BE2C (cell line): ENCODE data around the gene GAS6.

Experiments used
- DNase-seq: peaks from one replicate; pipeline ENCODE4 v3.0.0-alpha.2; 2020
- H3K27me3 ChIP-seq: fragments of 250-450 bp; sonication (Bioruptor Pico); 2 replicates; pipeline ENCODE4 v1.5.1; 2020; ENCODE audit warnings: mild to moderate bottlenecking
- H3K36me3 ChIP-seq: fragments of 250-450 bp; sonication (Bioruptor Pico); 2 replicates; pipeline ENCODE4 v1.5.1; 2020; ENCODE audit warnings: mild to moderate bottlenecking
- H3K4me1 ChIP-seq: fragments of 250-450 bp; sonication (Bioruptor Pico); 2 replicates; pipeline ENCODE4 v1.5.1; 2020
- H3K4me3 ChIP-seq: 2 replicates; pipeline ENCODE4 v1.5.1; 2011; ENCODE audit warnings: low read depth, low read length
- H3K9me3 ChIP-seq: fragments of 250-450 bp; sonication (Bioruptor Pico); 2 replicates; pipeline ENCODE4 v1.5.1; 2020
- TF ChIP-seq, protein P1 (sequence below): IDR thresholded peaks from 2 replicates; pipeline ENCODE4 v1.5.1; 2012; ENCODE audit warnings: mild to moderate bottlenecking, low read depth, low read length

The GAS6 gene

DNA sequence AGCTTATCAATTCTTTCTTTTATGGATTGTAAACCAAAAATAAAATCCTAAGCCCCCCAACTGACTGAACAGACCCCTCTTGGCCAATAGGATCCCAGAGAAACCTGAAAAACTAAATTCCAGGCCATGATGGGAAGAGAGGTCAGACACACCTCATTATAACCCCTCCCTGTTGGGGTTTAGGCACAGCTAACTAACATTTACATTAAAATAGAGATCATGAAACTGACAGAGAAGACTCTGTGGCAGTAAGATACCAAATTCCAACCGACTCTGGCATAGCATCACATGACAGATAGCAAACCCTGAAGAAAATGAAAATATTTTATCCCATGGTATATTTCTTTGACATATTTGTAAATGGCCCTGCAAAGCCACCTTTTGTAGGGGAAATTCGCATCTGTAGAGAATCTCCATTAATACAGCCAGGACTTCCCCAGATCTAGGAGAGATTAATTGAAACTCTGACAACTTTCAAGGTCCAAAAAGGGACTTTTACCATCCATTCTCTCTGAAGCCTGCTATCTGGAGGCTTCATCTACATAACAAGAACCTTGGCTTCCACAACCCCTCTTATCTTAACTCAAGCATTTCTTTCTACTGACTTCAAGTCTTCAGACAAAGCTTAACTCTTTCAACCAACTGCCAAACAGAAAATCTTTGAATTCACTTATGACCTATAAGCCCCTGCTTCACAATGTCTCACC lies 27.1 kb upstream of the GAS6 start:
- no peak for DNase-seq
- peaks cover 26% of the 10 kb centered on the region for H3K27me3 ChIP-seq
- no peak overlapping the region for H3K4me3 ChIP-seq
- TF ChIP-seq, protein P1, sequence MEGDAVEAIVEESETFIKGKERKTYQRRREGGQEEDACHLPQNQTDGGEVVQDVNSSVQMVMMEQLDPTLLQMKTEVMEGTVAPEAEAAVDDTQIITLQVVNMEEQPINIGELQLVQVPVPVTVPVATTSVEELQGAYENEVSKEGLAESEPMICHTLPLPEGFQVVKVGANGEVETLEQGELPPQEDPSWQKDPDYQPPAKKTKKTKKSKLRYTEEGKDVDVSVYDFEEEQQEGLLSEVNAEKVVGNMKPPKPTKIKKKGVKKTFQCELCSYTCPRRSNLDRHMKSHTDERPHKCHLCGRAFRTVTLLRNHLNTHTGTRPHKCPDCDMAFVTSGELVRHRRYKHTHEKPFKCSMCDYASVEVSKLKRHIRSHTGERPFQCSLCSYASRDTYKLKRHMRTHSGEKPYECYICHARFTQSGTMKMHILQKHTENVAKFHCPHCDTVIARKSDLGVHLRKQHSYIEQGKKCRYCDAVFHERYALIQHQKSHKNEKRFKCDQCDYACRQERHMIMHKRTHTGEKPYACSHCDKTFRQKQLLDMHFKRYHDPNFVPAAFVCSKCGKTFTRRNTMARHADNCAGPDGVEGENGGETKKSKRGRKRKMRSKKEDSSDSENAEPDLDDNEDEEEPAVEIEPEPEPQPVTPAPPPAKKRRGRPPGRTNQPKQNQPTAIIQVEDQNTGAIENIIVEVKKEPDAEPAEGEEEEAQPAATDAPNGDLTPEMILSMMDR: no peak
- H3K36me3 ChIP-seq: no peaks in the 10 kb centered on the region
- no peaks in the 10 kb centered on the region; the same call in 1 of the 2 replicates for H3K9me3 ChIP-seq
- no peaks in the 10 kb centered on the region for H3K4me1 ChIP-seq

DNA sequence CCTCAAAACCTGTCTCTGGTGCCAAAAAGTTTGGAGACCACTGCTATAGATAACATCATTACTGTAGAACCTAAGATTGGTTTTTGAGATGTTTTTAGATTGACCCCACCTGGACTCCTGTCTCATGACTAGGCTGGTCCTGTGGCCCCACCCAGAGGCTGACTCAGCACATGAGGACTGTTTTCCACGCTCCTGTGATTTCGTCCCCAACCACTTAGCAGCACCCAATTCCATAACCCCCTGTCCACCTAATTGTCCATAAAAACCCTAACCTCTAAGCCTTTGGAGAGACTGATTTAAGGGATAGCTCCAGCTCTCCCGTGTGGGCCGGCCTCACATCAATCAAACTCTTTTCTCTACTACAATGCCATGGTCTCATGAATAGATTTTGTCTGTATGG lies 25.6 kb upstream of the GAS6 start:
- no peaks in the 10 kb centered on the region; the same call in 1 of the 2 replicates for H3K9me3 ChIP-seq
- H3K27me3 ChIP-seq: peaks cover 23% of the 10 kb centered on the region
- DNase-seq: no peak
- TF ChIP-seq, protein P1: no peak
- no peak overlapping the region for H3K4me3 ChIP-seq
- H3K36me3 ChIP-seq: no peaks in the 10 kb centered on the region
- no peaks in the 10 kb centered on the region for H3K4me1 ChIP-seq

DNA sequence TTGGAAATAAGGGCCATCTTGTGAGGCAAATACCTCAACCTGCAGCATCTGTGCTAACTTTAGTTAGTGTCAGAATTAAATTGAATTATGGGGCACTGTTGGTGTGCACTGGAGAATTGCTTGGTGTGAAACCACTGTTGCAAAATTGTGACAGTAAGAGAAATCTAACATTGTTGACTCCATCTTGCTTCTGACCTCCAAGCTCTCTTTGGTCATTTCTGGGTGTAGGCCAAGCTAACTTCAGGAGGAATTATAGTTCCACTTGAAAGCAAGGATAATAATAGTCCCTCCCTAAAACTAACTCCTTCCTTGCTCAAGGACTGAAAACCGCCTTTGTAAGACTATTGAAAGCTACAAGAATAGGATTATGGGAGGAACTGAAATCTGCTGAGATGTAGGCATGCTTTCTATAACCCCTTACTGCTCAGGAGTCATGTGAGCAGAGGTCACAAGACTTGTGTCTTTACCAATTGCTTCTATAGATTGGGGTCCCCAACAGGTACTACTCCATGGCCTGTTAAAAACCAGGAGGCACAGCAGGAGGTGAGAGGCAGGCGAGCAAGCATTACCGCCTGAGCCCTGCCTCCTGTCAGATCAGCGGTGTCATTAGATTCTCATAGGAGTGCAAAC lies 24.9 kb upstream of the GAS6 start:
- Histone ChIP-seq H3K4me3 (no peak overlapping the region), H3K4me1 (no peaks in the 10 kb centered on the region), H3K36me3 (no peaks in the 10 kb centered on the region), H3K27me3 (peaks cover 18% of the 10 kb centered on the region), H3K9me3 (no peaks in the 10 kb centered on the region; the same call in 1 of the 2 replicates)
- no peak for DNase-seq
- TF ChIP-seq, protein P1: no peak

DNA sequence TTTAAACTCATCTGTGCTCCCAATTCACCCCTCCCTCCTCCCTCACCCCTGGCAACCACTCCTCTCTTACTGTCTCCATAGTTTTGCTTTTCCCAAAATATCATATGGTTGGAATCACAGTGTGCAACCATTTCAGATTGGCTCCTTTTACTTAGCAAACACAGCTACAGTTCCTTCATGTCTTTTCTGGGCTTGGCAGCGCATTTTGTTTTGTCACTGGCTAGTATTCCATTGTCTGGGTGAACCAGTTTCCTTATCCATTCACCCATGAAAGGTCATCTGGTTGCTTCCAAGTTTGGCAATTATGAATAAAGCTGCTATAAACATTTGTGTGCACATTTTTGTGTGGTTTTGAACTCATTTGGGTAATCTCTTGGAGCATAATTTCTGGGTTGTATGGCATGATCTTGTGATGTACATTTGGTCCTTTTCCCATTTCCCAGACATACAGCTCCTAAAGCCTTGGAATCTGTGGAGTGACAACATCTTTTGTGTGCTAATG lies 23.9 kb upstream of the GAS6 start:
- Histone ChIP-seq H3K9me3 (no peaks in the 10 kb centered on the region; the same call in 1 of the 2 replicates), H3K4me3 (no peak overlapping the region), H3K36me3 (no peaks in the 10 kb centered on the region), H3K4me1 (no peaks in the 10 kb centered on the region), H3K27me3 (peaks cover 10% of the 10 kb centered on the region)
- DNase-seq: no peak
- TF ChIP-seq, protein P1: no peak

DNA sequence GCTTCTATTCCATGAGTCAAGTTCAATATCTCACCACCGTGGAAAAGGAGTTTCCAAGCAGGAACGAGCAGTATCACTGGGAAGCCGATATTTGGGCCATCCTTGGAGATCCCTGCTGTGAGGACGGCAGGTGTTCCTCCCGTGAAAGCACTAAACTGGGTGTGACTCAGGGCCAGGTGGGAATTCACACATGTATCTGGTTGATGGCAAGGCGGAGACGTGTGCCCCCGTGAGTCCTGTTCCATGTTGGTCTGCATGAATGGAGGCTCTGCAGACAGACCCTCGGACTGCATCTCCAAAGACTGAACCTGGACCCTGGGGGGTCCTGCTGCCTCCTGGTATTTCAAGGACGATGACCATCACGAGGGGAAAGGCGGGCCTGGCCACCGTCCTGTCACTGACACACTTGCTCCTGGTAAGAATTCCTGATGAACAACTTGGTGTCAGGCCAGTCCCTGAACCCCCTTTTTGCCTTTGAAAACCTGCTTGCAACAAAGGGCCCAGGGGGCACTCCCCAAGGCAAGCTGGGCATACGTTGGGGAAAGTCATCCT lies 22.8 kb upstream of the GAS6 start:
- TF ChIP-seq, protein P1: no peak
- Histone ChIP-seq H3K36me3 (no peaks in the 10 kb centered on the region), H3K4me1 (no peaks in the 10 kb centered on the region), H3K9me3 (no peaks in the 10 kb centered on the region), H3K27me3 (peaks cover 2% of the 10 kb centered on the region), H3K4me3 (no peak overlapping the region)
- DNase-seq: no peak

DNA sequence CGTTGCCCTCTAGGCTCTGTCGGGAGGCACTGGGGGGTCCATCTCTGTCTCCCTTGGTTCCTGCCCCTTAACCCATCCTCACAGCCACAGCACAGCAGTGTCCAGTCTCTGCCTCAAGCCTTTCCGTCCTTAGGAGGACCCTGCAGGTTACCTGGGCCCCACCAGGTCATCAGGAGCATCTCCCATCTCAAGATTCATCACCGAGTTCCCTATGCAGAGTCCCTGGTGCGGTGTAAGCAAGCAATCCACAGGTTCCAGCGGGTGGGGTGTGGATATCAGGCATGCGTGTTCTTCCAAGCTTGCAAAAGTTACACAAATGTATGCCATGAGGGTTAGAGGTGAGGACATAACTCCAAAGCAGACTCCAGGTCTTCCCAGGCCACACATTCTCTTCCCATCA lies 20.9 kb upstream of the GAS6 start:
- Histone ChIP-seq H3K4me1 (no peaks in the 10 kb centered on the region), H3K36me3 (no peaks in the 10 kb centered on the region), H3K4me3 (no peak overlapping the region), H3K9me3 (no peaks in the 10 kb centered on the region), H3K27me3 (no peaks in the 10 kb centered on the region)
- DNase-seq: no peak
- TF ChIP-seq, protein P1: no peak
